Pons (tissue), 1 donor: ENCODE data around the gene ARVCF.
A peak's percentile ranks its signal among the peaks of the same experiment; 100 is the strongest.

Source experiments
- DNase-seq: peaks from one replicate; pipeline ENCODE4 v3.0.0-alpha.2; 2016; ENCODE audit warnings: low spot score

ARVCF gene

GRCh38 chr22:20053407-20054033 is 36.9 kb upstream of the ARVCF start:
- DNase-seq: no peak

- no peak for DNase-seq
Observed at GRCh38 chr22:20052309-20053259, 36.0 kb upstream of the ARVCF start.

GRCh38 chr22:20051927-20052308 is 35.3 kb upstream of the ARVCF start:
- DNase-seq: no peak

GRCh38 chr22:20046730-20047129 is 30.1 kb upstream of the ARVCF start:
- DNase-seq: no peak

GRCh38 chr22:20044495-20045151 is 28.0 kb upstream of the ARVCF start:
- DNase-seq: no peak

GRCh38 chr22:20043997-20044342 is 27.3 kb upstream of the ARVCF start:
- DNase-seq: no peak

- DNase-seq: no peak
Observed at GRCh38 chr22:20043057-20043996, 26.7 kb upstream of the ARVCF start.

GRCh38 chr22:20040327-20041200 is 23.9 kb upstream of the ARVCF start:
- no peak for DNase-seq

GRCh38 chr22:20039683-20040325 is 23.2 kb upstream of the ARVCF start:
- DNase-seq: no peak

- DNase-seq: no peak
Observed at GRCh38 chr22:20038574-20038973, 22.0 kb upstream of the ARVCF start.

GRCh38 chr22:20037419-20037818 is 20.8 kb upstream of the ARVCF start:
- no peak for DNase-seq

GRCh38 chr22:20036535-20037392 is 20.1 kb upstream of the ARVCF start:
- DNase-seq: no peak

- no peak for DNase-seq
Observed at GRCh38 chr22:20036084-20036482, 19.5 kb upstream of the ARVCF start.

GRCh38 chr22:20035375-20036083 is 18.9 kb upstream of the ARVCF start:
- DNase-seq: no peak

GRCh38 chr22:20034143-20034542 is 17.5 kb upstream of the ARVCF start:
- no peak for DNase-seq

- peak; percentile 59 for DNase-seq
Observed at GRCh38 chr22:20033045-20033706, 16.6 kb upstream of the ARVCF start.

GRCh38 chr22:20032407-20032991 is 15.9 kb upstream of the ARVCF start:
- no peak for DNase-seq
